Left hindlimb (tissue), 1 donor: ENCODE data around the gene CMTM3.
"Not testable (repeated sequence)": the region's sequence is repeated elsewhere in the genome, so short reads cannot be mapped to it uniquely, and the experiment has no call there.

Experiments used
- DNase-seq: peaks from one replicate; pipeline ENCODE4 v3.0.0-alpha.2; 2018

Gene CMTM3

GRCh38 chr16:66585481-66586239, 18.8 kb upstream of the CMTM3 start:
- DNase-seq = no peak

- no peak for DNase-seq
These were observed 16.5 kb upstream of the CMTM3 start for GRCh38 chr16:66587881-66588600.

- no peak for DNase-seq
These were observed 15.4 kb upstream of the CMTM3 start for GRCh38 chr16:66588981-66589713.

- no peak for DNase-seq
These were observed 14.2 kb upstream of the CMTM3 start for GRCh38 chr16:66590322-66590721.

GRCh38 chr16:66591018-66591417, 13.5 kb upstream of the CMTM3 start:
- DNase-seq = no peak

- DNase-seq = no peak
These were observed 12.3 kb upstream of the CMTM3 start for GRCh38 chr16:66592241-66592640.

- DNase-seq = no peak
These were observed 11.7 kb upstream of the CMTM3 start for GRCh38 chr16:66592814-66593213.

- DNase-seq = no peak
These were observed 9.8 kb upstream of the CMTM3 start for GRCh38 chr16:66594739-66595138.

- not testable (repeated sequence) for DNase-seq
These were observed 7.9 kb upstream of the CMTM3 start for GRCh38 chr16:66596559-66596958.

- DNase-seq = no peak
These were observed 7.3 kb upstream of the CMTM3 start for GRCh38 chr16:66596986-66597848.

GRCh38 chr16:66598111-66598510, 6.4 kb upstream of the CMTM3 start:
- no peak for DNase-seq

GRCh38 chr16:66599726-66600125, 4.8 kb upstream of the CMTM3 start:
- no peak for DNase-seq

GRCh38 chr16:66600477-66600876, 4.0 kb upstream of the CMTM3 start:
- no peak for DNase-seq

- DNase-seq = no peak
These were observed 3.0 kb upstream of the CMTM3 start for GRCh38 chr16:66601471-66601870.

- DNase-seq = peak; percentile 89
These were observed 748 bp upstream of the CMTM3 start for GRCh38 chr16:66603537-66604375.

- peak; percentile 72 for DNase-seq
These were observed 874 bp downstream of the CMTM3 start for GRCh38 chr16:66605177-66605978.

GRCh38 chr16:66605979-66606751, 1.7 kb downstream of the CMTM3 start:
- DNase-seq = no peak

GRCh38 chr16:66608241-66609138, 4.0 kb downstream of the CMTM3 start:
- DNase-seq = peak; percentile 88

- DNase-seq = no peak
These were observed 4.6 kb downstream of the CMTM3 start for GRCh38 chr16:66609139-66609510.
